GM12872 (cell line): ENCODE results near the gene FEN1.
A peak's percentile ranks its signal among the peaks of the same experiment; 100 is the strongest.

Experiments used
- CTCF ChIP-seq: IDR thresholded peaks from 3 replicates; pipeline ENCODE4 v1.5.1; 2011; ENCODE audit warnings: low read depth, mild to moderate bottlenecking, low read length, moderate library complexity; ENCODE audit not compliant: insufficient read depth

Gene FEN1

GRCh38 chr11:61747192-61747966, 45.3 kb upstream of the FEN1 start:
- TF ChIP-seq CTCF = peak; percentile 98

- TF ChIP-seq CTCF = no peak
Measured at GRCh38 chr11:61747967-61748285, 44.8 kb upstream of the FEN1 start.

- TF ChIP-seq CTCF = no peak
Measured at GRCh38 chr11:61749591-61750217, 43.0 kb upstream of the FEN1 start.

GRCh38 chr11:61750631-61751273, 42.0 kb upstream of the FEN1 start:
- TF ChIP-seq CTCF = no peak

GRCh38 chr11:61751384-61751783, 41.3 kb upstream of the FEN1 start:
- no peak for TF ChIP-seq CTCF

- TF ChIP-seq CTCF = peak; percentile 60; the same call in 1 of the 3 replicates
Measured at GRCh38 chr11:61752117-61752924, 40.4 kb upstream of the FEN1 start, which contains the start of gene MYRF. Gene MYRF (plus strand): TSS chr11:61752636. CDS start chr11:61752745, 109 bp downstream.
